Sciatic nerve (tissue), 2 donors: ENCODE results near the gene KLF15. TPM values are rescaled to one million over a fixed set of nuclear protein-coding genes. Genes with fewer than 3 reads are reported as not detected.
"Not testable (repeated sequence)": the region's sequence is repeated elsewhere in the genome, so short reads cannot be mapped to it uniquely, and the experiment has no call there.

ENCODE experiments used
- ATAC-seq: fragments of 200-7000 bp; cut with Tn5 transposase; one replicate; pipeline ENCODE4 v1.9.1; 2020; ENCODE audit warnings: mild to moderate bottlenecking, moderate library complexity
- DNase-seq: peaks from one replicate; pipeline ENCODE4 v3.0.0-alpha.2; 2020; ENCODE audit warnings: low spot score
- intact Hi-C: fragments of 100-400 bp; cut with DNase I; formaldehyde crosslinking; loops from one replicate; pipeline ENCODE4 v1.14.2; 2022
- total RNA-seq: library from RNA; stranded (reverse); fragmentation: NEBNext Ultra II Directional; extraction: Animal tissue kit (Norgen Biotek cat#: 25700); gene quantifications from one replicate; pipeline ENCODE4 v1.2.1, GENCODE V29; 2021
- donor health status: DM: no; HTN: no; CAD: no.
- donor health status: DM: no; HTN: no; CAD: no.

The KLF15 gene
- total RNA-seq, 1 donor from 2014 or later, result 22.7 TPM

- ATAC-seq (no peak), DNase-seq (no peak)
- intact Hi-C loops, result no loop called here
These were observed 16.6 kb downstream of the KLF15 start for GRCh38 chr3:126340596-126340942.

DNA sequence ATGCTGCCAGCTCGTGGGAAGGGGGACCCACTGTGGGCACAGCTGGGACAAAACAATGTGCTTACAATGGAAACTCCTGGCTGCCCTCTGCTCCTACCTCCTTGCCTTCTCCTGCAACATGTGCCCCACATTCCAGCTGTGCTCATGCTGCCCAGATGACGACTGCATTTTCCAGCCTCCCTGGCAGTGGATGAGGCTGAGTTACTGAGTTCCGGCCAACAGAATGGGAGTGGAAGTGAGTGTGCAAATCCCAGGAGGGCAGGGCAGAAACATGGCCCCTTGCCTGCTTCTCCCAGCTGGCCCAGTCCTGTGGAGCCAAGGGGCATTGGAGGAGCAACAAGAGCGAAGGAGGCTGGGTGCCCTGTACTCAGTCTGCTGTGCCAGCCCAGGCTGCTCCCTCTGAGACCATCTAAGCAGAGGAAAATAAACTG, 17.1 kb downstream of the KLF15 start:
- peak; percentile 58 for DNase-seq
- peak; percentile 45 for ATAC-seq
- intact Hi-C loops, result no loop called here

DNA sequence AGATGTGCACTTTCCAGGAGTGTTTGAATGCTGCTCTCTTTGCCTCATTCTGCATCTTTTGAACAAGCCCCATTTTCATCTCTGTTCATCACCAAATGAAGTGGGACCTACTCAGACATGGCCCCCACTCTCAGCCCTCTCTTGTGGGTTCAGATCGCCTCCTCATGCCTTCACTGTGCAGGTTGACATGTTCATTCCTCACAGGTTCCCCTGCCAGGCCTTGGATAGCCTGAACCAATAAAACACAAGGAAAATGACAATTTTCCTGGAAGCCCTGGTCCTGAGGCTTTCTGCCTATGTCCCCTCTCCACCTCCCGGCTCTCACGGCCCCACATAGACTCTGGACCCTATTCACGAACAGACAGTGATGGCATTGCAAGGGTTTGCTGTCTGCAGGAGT, 17.7 kb downstream of the KLF15 start:
- intact Hi-C loops, result no loop called here
- ATAC-seq, result no peak
- DNase-seq, result no peak

- no peak for DNase-seq
- intact Hi-C loops, result no loop called here
- ATAC-seq, result peak; percentile 22
These were observed 18.4 kb downstream of the KLF15 start for GRCh38 chr3:126338790-126339288.

DNA sequence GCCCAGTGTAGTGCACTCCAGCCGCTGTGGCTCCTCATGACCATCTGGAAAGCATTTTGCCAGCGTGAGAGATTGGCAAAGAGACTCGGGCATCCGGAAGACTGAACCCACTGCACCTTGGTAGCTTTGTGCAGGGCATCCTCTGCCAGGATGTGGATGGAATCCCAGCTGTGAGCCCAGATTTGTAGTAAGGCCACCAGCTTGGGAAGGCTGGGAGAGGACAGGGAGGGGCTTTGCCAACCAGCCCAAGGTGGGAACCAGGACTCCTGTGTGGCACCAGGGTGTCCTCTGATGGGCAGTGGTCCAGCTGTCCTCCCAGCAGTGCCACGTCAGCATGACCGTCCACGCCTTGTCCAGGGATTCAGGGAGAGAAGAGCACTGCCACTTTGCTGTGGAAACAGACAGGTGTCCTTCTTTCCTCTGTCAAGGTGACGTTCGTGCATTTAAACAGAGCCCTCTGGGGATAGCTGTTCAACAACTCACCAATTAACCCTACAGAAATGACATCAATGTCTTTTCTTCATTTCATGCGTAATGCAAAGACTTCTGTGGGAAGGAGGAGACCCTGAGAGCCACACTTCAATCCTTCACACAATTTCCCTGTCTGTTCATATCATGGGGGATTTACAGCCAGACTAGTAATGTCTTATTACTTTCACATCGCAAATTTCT, 19.1 kb downstream of the KLF15 start:
- no peak for DNase-seq
- intact Hi-C loops, result no loop called here
- no peak for ATAC-seq

DNA sequence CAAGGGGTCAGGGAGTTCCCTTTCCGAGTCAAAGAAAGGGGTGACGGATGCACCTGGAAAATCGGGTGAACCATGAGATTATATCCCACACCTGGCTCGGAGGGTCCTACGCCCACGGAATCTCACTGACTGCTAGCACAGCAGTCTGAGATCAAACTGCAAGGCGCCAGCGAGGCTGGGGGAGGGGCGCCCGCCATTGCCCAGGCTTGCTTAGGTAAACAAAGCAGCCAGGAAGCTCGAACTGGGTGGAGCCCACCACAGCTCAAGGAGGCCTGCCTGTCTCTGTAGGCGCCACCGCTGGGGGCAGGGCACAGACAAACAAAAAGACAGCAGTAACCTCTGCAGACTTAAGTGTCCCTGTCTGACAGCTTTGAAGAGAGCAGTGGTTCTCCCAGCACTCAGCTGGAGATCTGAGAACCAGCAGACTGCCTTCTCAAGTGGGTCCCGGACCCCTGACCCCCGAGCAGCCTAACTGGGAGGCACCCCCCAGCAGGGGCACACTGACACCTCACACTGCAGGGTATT, 25.3 kb downstream of the KLF15 start:
- peak; percentile 9 for DNase-seq
- ATAC-seq, intact Hi-C loops: not testable (repeated sequence)

DNA sequence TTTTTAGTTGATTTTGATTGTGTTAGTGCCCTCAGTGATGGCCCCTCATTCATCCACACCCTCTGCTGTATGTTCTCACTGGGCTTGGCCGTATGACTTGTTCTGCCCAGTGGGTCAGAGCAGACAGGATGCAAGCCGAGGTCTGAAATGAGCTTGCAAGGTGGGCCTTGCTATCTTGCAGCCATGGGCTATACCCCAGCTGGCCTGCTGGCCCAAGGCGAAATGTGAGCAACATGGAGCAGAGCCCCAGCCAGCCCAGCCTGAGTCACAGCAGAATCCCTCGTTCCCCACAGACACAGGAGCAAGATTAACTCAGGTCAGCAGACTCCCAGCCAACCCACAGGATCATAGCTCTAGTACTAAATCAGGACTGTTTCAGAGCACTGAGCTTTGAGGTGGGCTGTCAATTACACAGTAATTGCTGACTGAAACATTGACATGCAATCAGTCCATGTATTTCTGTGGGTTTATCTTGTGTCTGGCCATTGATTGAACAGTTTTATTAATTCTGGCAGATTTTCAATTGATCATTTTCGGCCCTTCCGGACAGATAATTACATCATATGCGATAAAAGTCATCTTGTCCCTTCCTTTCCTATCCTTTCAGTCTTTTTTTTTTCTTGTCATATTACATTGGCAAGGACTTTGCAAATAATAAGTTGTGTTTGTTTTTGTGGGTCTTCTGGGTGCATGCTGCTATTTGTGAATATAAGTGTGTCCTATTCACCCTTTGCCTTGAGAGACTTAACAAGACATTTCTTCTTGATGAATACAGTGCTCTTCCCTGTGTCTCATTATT, 27.1 kb downstream of the KLF15 start:
- intact Hi-C loops, result no loop called here
- ATAC-seq, result no peak
- DNase-seq, result no peak

DNA sequence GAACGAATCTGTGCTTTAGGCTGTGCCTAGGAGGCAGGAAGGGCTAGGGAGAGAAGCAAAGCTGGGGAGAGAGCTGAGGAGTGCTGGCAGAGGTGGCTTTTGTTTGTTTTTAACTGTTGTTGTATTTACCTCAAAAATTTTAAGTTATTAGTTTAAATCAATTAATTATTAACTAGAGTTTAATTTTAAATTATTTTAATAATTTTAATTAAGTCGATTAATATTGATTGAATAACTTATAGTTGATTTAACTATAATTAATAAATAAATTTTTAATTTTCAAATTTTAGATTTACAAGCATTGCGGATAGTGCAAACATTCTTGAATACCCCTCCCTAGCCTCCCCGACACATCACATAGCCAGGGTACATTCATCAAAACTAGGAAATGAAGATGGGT, 30.6 kb downstream of the KLF15 start:
- ATAC-seq, result no peak
- no peak for DNase-seq
- intact Hi-C loops, result no loop called here

GRCh38 chr3:126322181-126322967, 34.8 kb downstream of the KLF15 start:
- ATAC-seq, result no peak
- intact Hi-C loops, result no loop called here
- no peak for DNase-seq

DNA sequence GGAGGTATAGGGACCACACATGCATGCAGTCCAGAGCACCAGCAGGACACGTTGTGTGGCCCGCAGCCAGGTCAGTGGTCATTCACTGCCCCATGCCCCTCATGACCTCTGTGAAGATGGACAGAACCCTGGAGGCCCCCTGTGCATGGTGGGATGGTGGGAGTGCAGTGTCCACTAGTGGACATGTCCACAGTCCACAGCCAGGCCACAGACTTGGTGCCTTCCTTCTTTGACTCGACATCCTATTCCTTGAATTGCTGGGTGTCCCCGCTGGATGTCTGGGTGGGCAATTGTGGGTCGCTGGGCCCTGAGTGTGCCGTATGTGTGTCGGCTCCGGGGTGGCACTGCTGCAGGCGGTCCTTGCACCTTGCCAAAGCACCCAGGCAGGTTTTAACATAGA, 35.7 kb downstream of the KLF15 start:
- ATAC-seq (no peak), DNase-seq (no peak)
- intact Hi-C loops, result loop anchor here (2.0 kb wide), 1 partner anchor 67 kb away; no protein-coding TSS in a partner anchor

DNA sequence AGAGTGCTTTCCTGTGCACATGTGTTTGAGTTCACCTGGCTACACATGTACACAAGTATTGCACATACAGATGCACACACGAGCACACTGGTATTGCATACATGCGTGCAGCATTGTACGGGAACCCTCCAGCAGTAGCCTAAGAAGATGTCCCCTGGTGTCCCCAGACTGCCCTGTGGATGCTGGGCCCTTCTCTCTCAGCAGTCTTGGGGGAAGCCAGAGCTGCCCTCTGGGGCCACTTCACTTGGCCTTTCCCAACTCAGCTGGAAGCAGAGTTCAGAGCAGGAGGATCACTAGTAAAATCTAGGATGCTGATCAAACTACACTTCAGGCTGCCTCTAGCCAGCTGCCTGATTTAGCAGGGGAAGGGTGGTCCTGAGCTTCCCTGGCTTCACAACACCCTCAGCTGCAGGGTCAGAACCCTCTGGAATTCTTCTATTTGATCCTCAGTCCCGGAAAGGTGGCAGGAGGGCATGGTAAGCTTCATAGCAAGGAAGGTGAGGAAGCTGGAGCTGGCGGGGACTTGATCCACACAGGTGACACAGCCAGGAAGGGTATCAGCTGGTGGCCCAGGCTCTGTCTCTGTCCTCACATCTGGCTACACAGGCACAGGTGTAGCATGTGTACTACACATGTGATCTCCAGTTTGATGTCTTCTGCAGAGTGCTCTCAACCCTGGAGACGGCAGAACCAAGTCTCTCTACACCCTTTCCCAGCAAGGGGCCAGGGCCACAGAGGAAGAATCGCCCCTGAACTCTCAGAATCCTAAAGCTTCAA, 36.5 kb downstream of the KLF15 start:
- peak; percentile 38 for ATAC-seq
- DNase-seq, result no peak
- intact Hi-C loops, result loop anchor here (2.0 kb wide), 1 partner anchor 66 kb away; no protein-coding TSS in a partner anchor

GRCh38 chr3:126319701-126320295, 37.4 kb downstream of the KLF15 start:
- ATAC-seq, result no peak
- DNase-seq, result no peak
- intact Hi-C loops, result loop anchor here (2.0 kb wide), 1 partner anchor 65 kb away; no protein-coding TSS in a partner anchor

- intact Hi-C loops, result no loop called here
- DNase-seq (no peak), ATAC-seq (no peak)
These were observed 39.9 kb downstream of the KLF15 start for GRCh38 chr3:126317029-126317996.

DNA sequence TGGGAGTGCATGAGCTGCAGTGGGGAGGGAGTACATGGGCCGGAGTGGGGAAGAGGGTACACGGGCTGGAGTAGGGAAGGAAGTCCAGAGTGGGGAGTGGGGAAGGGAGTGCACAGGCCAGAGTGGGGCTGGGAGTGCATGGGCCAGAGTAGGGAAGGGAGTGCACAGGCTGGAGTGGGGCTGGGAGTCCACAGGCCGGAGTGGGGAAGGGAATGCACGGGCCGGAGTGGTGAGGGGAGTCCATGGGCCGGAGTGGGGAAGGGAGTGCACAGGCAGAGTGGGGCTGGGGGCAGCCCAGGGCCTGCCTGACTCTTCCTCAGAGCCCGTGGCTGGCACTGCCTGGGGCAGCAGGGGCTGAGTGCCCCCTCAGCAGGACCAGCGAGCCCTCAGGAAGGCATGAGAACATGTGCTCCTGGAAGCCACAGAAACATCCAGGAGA, 40.7 kb downstream of the KLF15 start:
- DNase-seq (no peak), ATAC-seq (peak; percentile 20)
- intact Hi-C loops, result no loop called here

GRCh38 chr3:126316031-126316461, 41.2 kb downstream of the KLF15 start:
- DNase-seq (no peak), ATAC-seq (no peak)
- intact Hi-C loops, result no loop called here

- no peak for ATAC-seq
- no peak for DNase-seq
- intact Hi-C loops, result no loop called here
These were observed 42.2 kb downstream of the KLF15 start for GRCh38 chr3:126314790-126315658.
